ENCODE results near the gene PLEKHA3. TPM values are rescaled to one million over a fixed set of nuclear protein-coding genes. Genes with fewer than 3 reads are reported as not detected.
A peak's percentile ranks its signal among the peaks of the same experiment; 100 is the strongest.

The PLEKHA3 gene
- total and polyA plus RNA-seq, 9 of the 15 experiments (the other 6 are each of a cell fraction or from before 2014, with no cell fraction given): 2.3 to 23.4 (median 10.5) TPM

- POLR2A ChIA-PET: interaction anchor here (0.6 to 2.9 kb wide), 9 partner anchors 9 to 119 kb away, joined by 3 to 23 read pairs (median 4); no protein-coding TSS in a partner anchor
- H3K9ac ChIP-seq (ENCODE audit: insufficient read depth in 1 of 2, low read depth in 2 of 2, low read length in 2 of 2): peak overlapping the region; percentile 91 to 97
- no peaks in the 10 kb centered on the region for H3K27me3 ChIP-seq (ENCODE audit: control insufficient read depth in 2 of 2, insufficient read depth in 2 of 2, low read length in 2 of 2)
- H3K36me3 ChIP-seq (ENCODE audit: control insufficient read depth, insufficient read depth, low read length): peaks cover 38% of the 10 kb centered on the region
- TSS peak; percentile 54 for BruUV-seq (replicated peaks)
- H3K4me1 ChIP-seq (replicated peaks in 1 of 2; ENCODE audit: control insufficient read depth in 2 of 2, insufficient read depth in 2 of 2, low read length in 2 of 2): peaks cover 14 to 19% of the 10 kb centered on the region in 2 experiments; a peak in 4 of 5 replicates
- ATAC-seq: no peak
- H3K4me2 ChIP-seq (ENCODE audit: insufficient read depth, low read length): peak overlapping the region; percentile 95
- FAIRE-seq: peak; percentile 37
- H2AFZ ChIP-seq (ENCODE audit: low read depth, low read length): peak overlapping the region; percentile 98
- peak overlapping the region; percentile 90 for H3K4me3 ChIP-seq
- in situ Hi-C loops (cut with MboI) (no loop called here), intact Hi-C loops (cut with micrococcal nuclease) (loop anchor here (2.0 kb wide), 1 partner anchor 35 kb away; no protein-coding TSS in a partner anchor)
- no peaks in the 10 kb centered on the region for H3K9me1 ChIP-seq (ENCODE audit: control insufficient read depth, insufficient read depth, low read length)
- peak in 1 of 4 experiments; percentile 14 for DNase-seq (ENCODE audit: extremely low read depth in 1 of 4, low spot score in 3 of 4)
- H3K27ac ChIP-seq (ENCODE audit: extremely low read depth, low read depth, low read length): peak overlapping the region; percentile 96
- peaks cover 32% of the 10 kb centered on the region for H3K79me2 ChIP-seq (ENCODE audit: control insufficient read depth, insufficient read depth, low read length)
- H3K9me3 ChIP-seq (replicated peaks; ENCODE audit: control insufficient read depth, insufficient read depth, low read depth, low read length): no peaks in the 10 kb centered on the region
- CTCF ChIA-PET (ENCODE audit: low intra/inter-chr PET ratio): no interaction called here
- WGBS (ENCODE audit: insufficient coverage, low coverage, missing lambda C conversion rate): 4% methylated on average over 18 of the region's 18 CpGs
- 0 out of 2 replicates have a peak, but pooled peaks cover 7% of the 10 kb centered on the region for H4K20me1 ChIP-seq (replicated peaks; ENCODE audit: control insufficient read depth, insufficient read depth, low read length)
- TF ChIP-seq CHD1 (IDR thresholded peaks at IDR 0.05; ENCODE audit: low read length): no peak
- TF ChIP-seq COPS2 (conservative IDR thresholded peaks at IDR 0.05): no peak
- TF ChIP-seq ZBTB2 (IDR thresholded peaks at IDR 0.05): 0 out of 2 replicates have a peak, but pooled peaks have one; percentile 18
- TF ChIP-seq DPF2 (IDR thresholded peaks at IDR 0.05): peak; percentile 16; the same call in 1 of the 2 replicates
- no peak for TF ChIP-seq NFE2L1 (tag; IDR thresholded peaks at IDR 0.05; ENCODE audit: borderline replicate concordance, low read depth)
- 0 out of 2 replicates have a peak, but pooled peaks have one; percentile 5 for TF ChIP-seq ZNF12 (CRISPR knock-in tag; IDR thresholded peaks at IDR 0.05)
- TF ChIP-seq, protein P1, sequence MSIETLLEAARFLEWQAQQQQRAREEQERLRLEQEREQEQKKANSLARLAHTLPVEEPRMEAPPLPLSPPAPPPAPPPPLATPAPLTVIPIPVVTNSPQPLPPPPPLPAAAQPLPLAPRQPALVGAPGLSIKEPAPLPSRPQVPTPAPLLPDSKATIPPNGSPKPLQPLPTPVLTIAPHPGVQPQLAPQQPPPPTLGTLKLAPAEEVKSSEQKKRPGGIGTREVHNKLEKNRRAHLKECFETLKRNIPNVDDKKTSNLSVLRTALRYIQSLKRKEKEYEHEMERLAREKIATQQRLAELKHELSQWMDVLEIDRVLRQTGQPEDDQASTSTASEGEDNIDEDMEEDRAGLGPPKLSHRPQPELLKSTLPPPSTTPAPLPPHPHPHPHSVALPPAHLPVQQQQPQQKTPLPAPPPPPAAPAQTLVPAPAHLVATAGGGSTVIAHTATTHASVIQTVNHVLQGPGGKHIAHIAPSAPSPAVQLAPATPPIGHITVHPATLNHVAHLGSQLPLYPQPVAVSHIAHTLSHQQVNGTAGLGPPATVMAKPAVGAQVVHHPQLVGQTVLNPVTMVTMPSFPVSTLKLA (conservative IDR thresholded peaks at IDR 0.05): peak in 1 of 2 experiments; percentile 33; a peak in 2 of 4 replicates
- peak; percentile 77; the same call in 1 of the 2 replicates for TF ChIP-seq NFATC3 (IDR thresholded peaks at IDR 0.05)
- no peak for TF ChIP-seq ARNT (IDR thresholded peaks at IDR 0.05)
- no peak for TF ChIP-seq ZNF134 (CRISPR knock-in tag; conservative IDR thresholded peaks at IDR 0.05)
- no peak for TF ChIP-seq BMI1 (IDR thresholded peaks at IDR 0.05; ENCODE audit: low read length)
- TF ChIP-seq, protein P2, sequence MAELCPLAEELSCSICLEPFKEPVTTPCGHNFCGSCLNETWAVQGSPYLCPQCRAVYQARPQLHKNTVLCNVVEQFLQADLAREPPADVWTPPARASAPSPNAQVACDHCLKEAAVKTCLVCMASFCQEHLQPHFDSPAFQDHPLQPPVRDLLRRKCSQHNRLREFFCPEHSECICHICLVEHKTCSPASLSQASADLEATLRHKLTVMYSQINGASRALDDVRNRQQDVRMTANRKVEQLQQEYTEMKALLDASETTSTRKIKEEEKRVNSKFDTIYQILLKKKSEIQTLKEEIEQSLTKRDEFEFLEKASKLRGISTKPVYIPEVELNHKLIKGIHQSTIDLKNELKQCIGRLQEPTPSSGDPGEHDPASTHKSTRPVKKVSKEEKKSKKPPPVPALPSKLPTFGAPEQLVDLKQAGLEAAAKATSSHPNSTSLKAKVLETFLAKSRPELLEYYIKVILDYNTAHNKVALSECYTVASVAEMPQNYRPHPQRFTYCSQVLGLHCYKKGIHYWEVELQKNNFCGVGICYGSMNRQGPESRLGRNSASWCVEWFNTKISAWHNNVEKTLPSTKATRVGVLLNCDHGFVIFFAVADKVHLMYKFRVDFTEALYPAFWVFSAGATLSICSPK (IDR thresholded peaks at IDR 0.05; ENCODE audit: borderline replicate concordance): peak; percentile 88; the same call in 1 of the 2 replicates
- no peak for TF ChIP-seq TFAP4 (CRISPR knock-in tag; IDR thresholded peaks at IDR 0.05; ENCODE audit: borderline replicate concordance)
- no peak for TF ChIP-seq JUN (IDR thresholded peaks at IDR 0.05; ENCODE audit: borderline replicate concordance, low read depth, low read length)
- TF ChIP-seq JUN (CRISPR knock-in tag; IDR thresholded peaks at IDR 0.05; ENCODE audit: borderline replicate concordance): no peak
- peak; percentile 56; the same call in 1 of the 2 replicates for TF ChIP-seq ZNF445 (CRISPR knock-in tag; IDR thresholded peaks at IDR 0.05; ENCODE audit: low read depth)
Observed at GRCh38 chr2:178449700-178450523, 30.3 kb upstream of the PLEKHA3 start.
